GM19463 (cell line): ENCODE results near the gene PRICKLE2.

Experiments
- ATAC-seq: cut with Tn5 transposase; IDR thresholded peaks from one replicate; pipeline ENCODE4 v1.9.1; 2021; ENCODE audit warnings: mild to moderate bottlenecking, moderate library complexity; ENCODE audit not compliant: unreplicated experiment

The PRICKLE2 gene

GRCh38 chr3:64222501-64223111, 2.7 kb downstream of the PRICKLE2 start:
- no peak for ATAC-seq

- ATAC-seq: no peak
Measured at GRCh38 chr3:64221571-64222257, 3.6 kb downstream of the PRICKLE2 start.

GRCh38 chr3:64220161-64220914, 4.9 kb downstream of the PRICKLE2 start:
- ATAC-seq: no peak

DNA sequence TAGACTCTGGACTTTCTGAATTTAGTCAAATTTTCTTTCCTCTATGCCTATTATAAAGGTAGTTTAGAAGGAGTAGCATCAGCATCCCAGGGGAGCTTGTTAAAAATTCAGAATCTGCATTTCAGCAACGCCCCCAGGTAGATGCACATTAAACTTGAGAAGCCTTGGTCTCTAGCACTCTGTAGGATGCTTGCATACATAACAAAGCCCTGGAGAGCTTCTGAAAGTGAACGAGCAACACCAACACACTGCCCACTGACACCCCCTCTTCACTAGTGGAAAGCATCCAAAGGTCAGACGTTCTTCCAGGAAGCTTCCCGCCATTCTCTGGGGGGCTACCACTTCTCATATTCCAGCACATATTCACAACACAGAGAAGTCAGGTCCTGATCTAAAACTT, 6.5 kb downstream of the PRICKLE2 start:
- ATAC-seq: no peak

DNA sequence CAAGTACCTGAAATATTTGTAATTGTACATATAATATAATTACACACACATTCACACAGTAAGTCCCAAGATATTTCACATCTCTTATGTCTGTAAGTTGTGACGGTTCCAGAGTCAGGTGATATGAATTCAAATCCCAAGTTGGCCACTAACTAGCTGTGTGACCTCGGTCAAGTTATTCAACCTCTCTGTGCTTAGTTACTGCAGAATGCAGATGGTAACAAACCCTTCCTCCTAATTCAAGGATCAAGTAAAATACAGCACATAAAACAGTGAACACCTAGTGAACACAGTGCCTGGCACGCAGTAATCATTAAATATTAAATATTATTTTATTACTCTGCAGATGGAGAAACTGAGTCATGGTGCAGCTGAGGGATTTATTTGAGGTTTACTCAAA, 6.9 kb downstream of the PRICKLE2 start:
- ATAC-seq: no peak

- ATAC-seq: no peak
Measured at GRCh38 chr3:64216274-64217147, 8.8 kb downstream of the PRICKLE2 start.

GRCh38 chr3:64215559-64215958, 9.7 kb downstream of the PRICKLE2 start:
- ATAC-seq: no peak

- no peak for ATAC-seq
Measured at GRCh38 chr3:64215103-64215502, 10.2 kb downstream of the PRICKLE2 start.

DNA sequence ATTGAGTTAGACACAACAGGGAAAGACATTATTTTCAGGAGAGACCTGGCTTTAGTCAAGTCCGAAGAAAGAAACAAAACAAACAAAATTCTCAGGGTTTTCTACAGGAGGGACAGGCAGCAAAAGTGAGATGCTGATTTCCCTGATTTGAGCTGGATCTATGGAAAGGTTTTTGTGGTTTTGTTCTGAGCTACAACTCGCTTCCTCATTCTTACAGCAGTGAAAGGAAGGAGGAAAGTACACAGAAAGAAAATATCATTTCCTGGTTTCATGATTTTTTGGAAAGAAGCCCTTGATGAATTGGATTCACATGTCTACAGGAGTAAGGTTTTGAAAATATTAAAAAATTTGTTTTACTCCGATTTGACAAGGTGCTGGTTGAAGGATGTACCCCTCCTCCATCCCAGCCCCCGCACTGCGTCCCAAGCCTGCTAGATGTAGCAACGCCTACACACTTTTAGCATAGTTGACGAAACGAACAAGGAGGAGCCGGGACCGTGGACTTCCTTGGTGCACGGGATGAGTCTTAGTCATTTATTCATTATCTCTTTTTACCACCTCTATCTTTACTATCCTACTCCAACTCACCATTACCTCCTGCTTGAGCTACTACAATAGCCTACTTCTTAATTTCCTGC, 10.8 kb downstream of the PRICKLE2 start:
- no peak for ATAC-seq

DNA sequence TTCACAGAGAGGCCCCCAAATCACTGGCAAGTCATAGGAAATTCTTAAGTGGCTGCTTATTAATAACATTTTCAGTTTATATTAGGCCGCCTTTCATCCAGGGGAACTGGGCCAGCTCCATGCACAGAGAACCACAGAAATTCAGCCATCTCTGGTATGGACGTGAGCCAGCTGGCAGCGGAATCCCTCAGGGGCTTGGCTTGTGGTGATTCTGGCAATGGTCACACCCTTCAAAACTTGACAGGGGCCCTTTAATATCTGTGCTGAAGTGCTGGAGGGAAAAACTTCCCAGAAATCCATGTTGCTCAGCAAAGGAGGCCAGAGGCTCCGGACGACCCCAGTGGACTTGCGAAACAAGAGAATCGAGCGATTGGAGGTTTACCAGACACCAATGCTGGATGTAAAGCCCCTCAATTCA, 11.3 kb downstream of the PRICKLE2 start:
- ATAC-seq: no peak

- ATAC-seq: no peak
Measured at GRCh38 chr3:64213224-64213878, 11.9 kb downstream of the PRICKLE2 start.

DNA sequence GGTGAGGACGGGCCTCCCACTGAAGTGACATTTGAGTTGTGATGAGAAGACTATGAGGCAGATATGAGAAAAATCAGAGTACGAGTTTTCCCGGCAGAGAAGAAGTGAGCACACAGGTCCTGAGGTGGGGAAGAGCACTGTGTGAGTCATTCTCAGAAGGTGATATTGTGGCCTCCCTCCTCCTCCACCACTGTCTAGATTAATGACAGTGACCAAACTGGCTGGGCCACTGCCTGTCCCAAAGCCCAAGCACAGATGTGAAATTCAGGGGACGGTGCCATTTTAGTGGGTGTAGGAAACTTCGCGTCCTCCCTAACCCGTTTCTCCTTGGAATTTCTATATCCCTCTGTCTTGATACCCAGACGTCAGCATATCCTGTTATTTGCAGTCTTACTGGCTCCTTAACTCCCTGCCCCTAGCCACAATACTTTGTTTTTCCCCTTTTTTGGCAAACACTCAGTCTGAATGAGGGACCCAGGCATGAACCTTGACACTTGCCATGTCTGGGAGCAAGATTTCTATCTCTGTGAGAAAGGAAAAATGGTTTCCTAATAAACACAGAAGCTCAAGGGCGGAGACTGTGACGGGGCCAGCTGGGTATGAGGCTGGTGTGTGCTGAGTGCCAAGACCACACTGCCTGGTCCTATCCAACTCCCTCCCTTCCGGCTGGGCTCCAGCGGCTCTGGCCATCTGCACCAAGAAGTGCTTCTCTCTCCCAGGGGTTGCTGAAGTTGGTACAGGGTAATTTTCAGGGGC, 15.2 kb downstream of the PRICKLE2 start:
- no peak for ATAC-seq

GRCh38 chr3:64207289-64208080, 17.8 kb downstream of the PRICKLE2 start:
- no peak for ATAC-seq

DNA sequence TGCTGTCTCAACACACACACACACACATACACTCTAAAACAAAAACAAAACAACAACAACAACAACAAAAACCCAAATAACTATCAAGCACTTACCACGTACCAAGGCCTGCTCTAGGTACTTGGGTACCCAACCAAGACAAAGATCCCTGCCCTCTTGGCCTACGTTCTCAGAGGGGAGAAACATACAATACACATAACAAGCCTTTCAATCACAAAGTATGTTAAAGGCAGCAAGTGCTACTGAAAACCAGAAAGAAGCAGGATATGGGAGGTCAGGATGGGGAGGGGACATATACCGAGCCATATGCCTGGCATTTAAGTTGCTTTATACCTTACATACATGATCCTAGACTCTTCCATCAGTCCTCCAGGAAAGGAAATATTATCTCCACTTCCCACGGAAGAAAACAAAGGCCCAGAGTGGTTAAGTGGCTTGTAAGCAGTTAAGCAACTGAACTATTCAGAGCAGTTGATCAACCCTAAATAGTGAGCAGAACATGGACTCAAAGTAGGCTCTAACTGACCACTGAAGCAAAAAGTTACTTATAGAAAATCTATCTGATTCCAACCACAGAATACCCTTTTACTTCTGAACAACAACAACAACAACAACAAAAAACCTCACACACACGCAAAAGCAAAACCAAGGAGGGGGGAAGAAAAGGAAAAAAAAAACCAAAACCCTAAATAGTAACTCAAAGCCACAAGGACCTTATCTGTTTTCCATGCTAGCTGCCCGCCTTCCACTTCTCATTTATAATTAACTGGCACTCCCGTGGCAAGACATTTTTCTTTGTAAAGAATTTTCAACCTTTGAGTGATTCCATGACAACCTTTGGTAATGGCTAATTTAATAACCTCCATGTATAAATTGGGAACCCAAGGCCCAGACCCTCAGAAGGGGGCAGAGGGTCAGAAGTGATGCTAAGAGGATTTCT, 21.0 kb downstream of the PRICKLE2 start:
- no peak for ATAC-seq

DNA sequence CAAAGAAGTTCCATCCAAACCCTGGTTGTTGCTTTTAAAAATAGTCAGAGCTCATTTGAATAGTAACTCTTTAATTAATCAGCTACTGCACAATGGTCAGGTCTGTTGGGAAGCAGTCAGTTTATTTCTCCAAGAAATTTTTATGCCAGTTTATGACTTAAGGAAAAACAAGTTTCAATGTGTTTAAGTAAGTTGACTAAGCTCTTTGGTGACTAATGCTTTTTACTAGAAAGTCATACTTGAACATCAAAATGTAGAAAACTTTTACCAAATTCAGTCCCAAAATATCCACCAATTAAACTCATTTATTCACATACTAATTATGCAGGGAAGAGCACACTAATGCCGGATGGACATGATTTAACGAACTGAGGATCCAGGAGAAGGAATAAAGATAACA, 22.1 kb downstream of the PRICKLE2 start:
- ATAC-seq: no peak

DNA sequence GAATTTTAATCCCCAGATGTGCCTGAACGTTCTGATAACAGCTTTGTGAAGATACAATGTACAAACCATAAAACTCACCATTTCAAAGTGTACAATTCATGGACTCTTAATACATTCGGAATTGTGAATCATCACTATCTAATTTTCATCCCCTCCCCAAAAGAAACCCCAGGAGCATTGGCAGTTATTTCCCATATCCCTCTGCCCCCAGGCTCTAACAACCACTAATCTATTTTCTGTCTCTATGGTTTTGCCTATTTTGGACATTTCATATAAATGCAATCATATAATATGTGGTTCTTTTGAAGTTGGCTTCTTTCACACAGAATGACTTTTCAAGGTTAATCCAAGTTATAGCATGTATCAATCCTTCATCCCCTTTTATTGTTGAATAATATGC, 25.3 kb downstream of the PRICKLE2 start:
- no peak for ATAC-seq

GRCh38 chr3:64196236-64196929, 28.9 kb downstream of the PRICKLE2 start:
- ATAC-seq: no peak
